ENCODE results near the gene BABAM1. TPM values are rescaled to one million over a fixed set of nuclear protein-coding genes. Genes with fewer than 3 reads are reported as not detected.

BABAM1 gene
- total and polyA plus RNA-seq, 2 donors (not counting 1 experiment from before 2014, with no cell fraction given), result 68.8 to 74.3 TPM

GRCh38 chr19:17242431-17243208, 24.6 kb upstream of the BABAM1 start:
- Histone ChIP-seq H3K4me1 (ENCODE audit: control insufficient read depth, extremely low read depth, insufficient read depth, low read length) (peaks cover 6% of the 10 kb centered on the region), H3K9me3 (ENCODE audit: control insufficient read depth, insufficient read depth, low read depth, low read length) (no peaks in the 10 kb centered on the region), H3K79me2 (ENCODE audit: control insufficient read depth, insufficient read depth, low read length) (peaks cover 40% of the 10 kb centered on the region), H3K36me3 (ENCODE audit: control insufficient read depth, insufficient read depth, low read length) (peaks cover 7% of the 10 kb centered on the region), H3K9ac (ENCODE audit: insufficient read depth, low read length) (no peak overlapping the region), H3K27me3 (ENCODE audit: control insufficient read depth, insufficient read depth, low read length) (no peaks in the 10 kb centered on the region), H4K20me1 (ENCODE audit: control insufficient read depth, extremely low read depth, insufficient read depth, low read length) (no peaks in the 10 kb centered on the region), H3K4me3 (replicated peaks in 1 of 4; ENCODE audit: control extremely low read depth in 1 of 4, insufficient read depth in 1 of 4, low read depth in 3 of 4, low read length in 4 of 4) (peak overlapping the region in 2 of 4 experiments; percentile 78 to 84), H2AFZ (ENCODE audit: low read length) (no peak overlapping the region), H3K4me2 (ENCODE audit: extremely low read depth, insufficient read depth, low read length) (peak overlapping the region; percentile 41), H3K27ac (ENCODE audit: insufficient read depth, low read length) (no peak overlapping the region)
- TF ChIP-seq CTCF (conservative IDR thresholded peaks at IDR 0.05 in 1 of 2, IDR thresholded peaks at IDR 0.05 in 1 of 2; ENCODE audit: low read depth in 1 of 2, low read length in 2 of 2) (no peak), EZH2 (IDR thresholded peaks at IDR 0.05; ENCODE audit: low read length, missing control alignments) (no peak)
- DNase-seq (ENCODE audit: low read depth in 2 of 2), result no peak

GRCh38 chr19:17243211-17243829, 23.9 kb upstream of the BABAM1 start:
- Histone ChIP-seq H3K27me3 (ENCODE audit: control insufficient read depth, insufficient read depth, low read length) (no peaks in the 10 kb centered on the region), H3K36me3 (ENCODE audit: control insufficient read depth, insufficient read depth, low read length) (peaks cover 3% of the 10 kb centered on the region), H2AFZ (ENCODE audit: low read length) (no peak overlapping the region), H3K27ac (ENCODE audit: insufficient read depth, low read length) (peak overlapping the region; percentile 61), H4K20me1 (ENCODE audit: control insufficient read depth, extremely low read depth, insufficient read depth, low read length) (no peaks in the 10 kb centered on the region), H3K4me2 (ENCODE audit: extremely low read depth, insufficient read depth, low read length) (peak overlapping the region; percentile 93), H3K4me1 (ENCODE audit: control insufficient read depth, extremely low read depth, insufficient read depth, low read length) (peaks cover 6% of the 10 kb centered on the region), H3K9me3 (ENCODE audit: control insufficient read depth, insufficient read depth, low read depth, low read length) (no peaks in the 10 kb centered on the region), H3K4me3 (replicated peaks in 1 of 4; ENCODE audit: control extremely low read depth in 1 of 4, insufficient read depth in 1 of 4, low read depth in 3 of 4, low read length in 4 of 4) (peak overlapping the region; percentile 74 to 84 (median 80)), H3K79me2 (ENCODE audit: control insufficient read depth, insufficient read depth, low read length) (peaks cover 40% of the 10 kb centered on the region), H3K9ac (ENCODE audit: insufficient read depth, low read length) (peak overlapping the region; percentile 52)
- no peak for TF ChIP-seq EZH2 (IDR thresholded peaks at IDR 0.05; ENCODE audit: low read length, missing control alignments)
- TF ChIP-seq CTCF (conservative IDR thresholded peaks at IDR 0.05 in 1 of 2, IDR thresholded peaks at IDR 0.05 in 1 of 2; ENCODE audit: low read depth in 1 of 2, low read length in 2 of 2), result no peak
- DNase-seq (ENCODE audit: low read depth in 2 of 2), result no peak

DNA sequence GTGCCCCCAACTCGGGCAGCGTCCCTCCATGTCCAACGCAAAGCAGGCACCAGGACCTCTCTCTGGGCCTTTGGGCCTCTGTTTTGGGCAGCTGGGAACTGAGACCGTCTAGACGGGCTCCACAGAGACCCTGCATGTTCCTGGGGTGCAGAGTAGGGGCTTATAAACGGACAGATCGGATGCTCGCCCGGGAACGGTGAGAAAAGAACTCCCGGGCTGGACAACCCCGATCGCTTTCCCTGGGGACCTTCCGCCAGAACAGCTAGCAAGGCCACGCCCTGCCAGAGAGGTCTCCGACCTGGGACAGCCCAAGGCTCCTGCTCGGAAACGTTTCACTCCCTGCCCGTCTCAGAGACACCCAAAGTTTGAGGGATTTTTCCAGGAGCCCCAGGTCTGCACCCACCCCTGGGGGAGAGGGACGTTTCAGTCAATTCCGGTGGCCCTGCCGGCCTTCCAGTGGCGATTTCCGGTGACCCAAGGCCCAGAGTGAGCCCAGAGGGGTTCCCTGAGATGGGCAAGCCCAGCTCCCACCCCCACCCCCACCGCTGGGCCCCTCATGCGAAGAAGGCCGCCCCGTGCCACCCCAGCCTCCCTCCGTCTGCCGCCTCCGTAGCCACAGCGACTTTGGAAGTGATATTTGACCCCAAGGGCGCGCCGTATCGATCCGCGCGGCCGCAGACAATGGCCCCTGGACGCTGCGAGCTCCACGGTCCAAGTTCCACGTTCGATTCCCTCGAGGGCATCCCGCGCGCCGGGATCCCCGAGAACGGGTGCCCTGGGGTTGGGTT, 23.2 kb upstream of the BABAM1 start:
- Histone ChIP-seq H3K27ac (ENCODE audit: insufficient read depth, low read length) (peak overlapping the region; percentile 61), H3K4me1 (ENCODE audit: control insufficient read depth, extremely low read depth, insufficient read depth, low read length) (peaks cover 9% of the 10 kb centered on the region), H3K79me2 (ENCODE audit: control insufficient read depth, insufficient read depth, low read length) (peaks cover 40% of the 10 kb centered on the region), H4K20me1 (ENCODE audit: control insufficient read depth, extremely low read depth, insufficient read depth, low read length) (no peaks in the 10 kb centered on the region), H3K9ac (ENCODE audit: insufficient read depth, low read length) (peak overlapping the region; percentile 52), H3K4me2 (ENCODE audit: extremely low read depth, insufficient read depth, low read length) (peak overlapping the region; percentile 93), H3K36me3 (ENCODE audit: control insufficient read depth, insufficient read depth, low read length) (peaks cover 3% of the 10 kb centered on the region), H3K27me3 (ENCODE audit: control insufficient read depth, insufficient read depth, low read length) (no peaks in the 10 kb centered on the region), H3K4me3 (replicated peaks in 1 of 4; ENCODE audit: control extremely low read depth in 1 of 4, insufficient read depth in 1 of 4, low read depth in 3 of 4, low read length in 4 of 4) (peak overlapping the region; percentile 74 to 84 (median 80)), H2AFZ (ENCODE audit: low read length) (peak overlapping the region; percentile 59), H3K9me3 (ENCODE audit: control insufficient read depth, insufficient read depth, low read depth, low read length) (no peaks in the 10 kb centered on the region)
- DNase-seq (ENCODE audit: low read depth in 2 of 2), result peak in 1 of 2 donors; percentile 38
- TF ChIP-seq CTCF (conservative IDR thresholded peaks at IDR 0.05 in 1 of 2, IDR thresholded peaks at IDR 0.05 in 1 of 2; ENCODE audit: low read depth in 1 of 2, low read length in 2 of 2) (no peak), EZH2 (IDR thresholded peaks at IDR 0.05; ENCODE audit: low read length, missing control alignments) (no peak)
